DND-41 (cell line): ENCODE results near the gene TEX19.

Source experiments
- ATAC-seq: fragments of 200-7000 bp; cut with Tn5 transposase; 3 replicates; pipeline ENCODE4 v1.9.1; 2021; ENCODE audit warnings: low read depth; ENCODE audit not compliant: insufficient read depth
- DNase-seq: peaks from one replicate; pipeline ENCODE4 v3.0.0-alpha.2; 2020
- H2AFZ ChIP-seq: 2 replicates; pipeline ENCODE4 v1.6.0; 2012; ENCODE audit warnings: low read depth, low read length
- H3K27ac ChIP-seq: 2 replicates; pipeline ENCODE4 v1.5.1; 2012; ENCODE audit warnings: low read length, inconsistent platforms
- H3K27me3 ChIP-seq: fragments of 200-600 bp; sonication (generic); 2 replicates; pipeline ENCODE4 v1.6.0; 2012; ENCODE audit warnings: low read length, mild to moderate bottlenecking, inconsistent platforms; ENCODE audit not compliant: insufficient read depth, poor library complexity
- H3K36me3 ChIP-seq: 2 replicates; pipeline ENCODE4 v1.5.1; 2012; ENCODE audit warnings: low read length, inconsistent platforms; ENCODE audit not compliant: insufficient read depth
- H3K4me1 ChIP-seq: 2 replicates; pipeline ENCODE4 v1.5.1; 2012; ENCODE audit warnings: mild to moderate bottlenecking, low read length; ENCODE audit not compliant: insufficient read depth
- H3K4me2 ChIP-seq: 2 replicates; pipeline ENCODE4 v1.6.0; 2012; ENCODE audit warnings: mild to moderate bottlenecking, moderate library complexity, low read length, inconsistent platforms; ENCODE audit not compliant: insufficient read depth
- H3K4me3 ChIP-seq, 2 experiments: fragments of 200-600 bp in 1 of 2; shearing (Covaris generic) in 1 of 2; 2 replicates each; pipeline ENCODE4 v1.5.1; 2012 to 2016; ENCODE audit warnings: inconsistent platforms in 2 of 2, low read length in 2 of 2, mild to moderate bottlenecking in 2 of 2, low read depth in 1 of 2, moderate library complexity in 1 of 2
- H3K79me2 ChIP-seq: 2 replicates; pipeline ENCODE4 v1.6.0; 2012; ENCODE audit warnings: low read length, inconsistent platforms; ENCODE audit not compliant: insufficient read depth
- H3K9ac ChIP-seq: 2 replicates; pipeline ENCODE4 v1.6.0; 2012; ENCODE audit warnings: low read depth, mild to moderate bottlenecking, inconsistent platforms, low read length, moderate library complexity
- H3K9me3 ChIP-seq: 2 replicates; pipeline ENCODE4 v1.5.1; 2012; ENCODE audit warnings: low read length, moderate library complexity, mild to moderate bottlenecking, inconsistent platforms; ENCODE audit not compliant: insufficient read depth, severe bottlenecking
- H4K20me1 ChIP-seq: 2 replicates; pipeline ENCODE4 v1.6.0; 2012; ENCODE audit warnings: low read length; ENCODE audit not compliant: insufficient read depth
- EZH2 ChIP-seq: IDR thresholded peaks from 3 replicates; pipeline ENCODE4 v1.6.1; 2012; ENCODE audit warnings: borderline replicate concordance, low read depth, mild to moderate bottlenecking, moderate library complexity, low read length, inconsistent platforms; ENCODE audit not compliant: severe bottlenecking
- TF ChIP-seq, protein P1 (sequence below): IDR thresholded peaks from 2 replicates; pipeline ENCODE4 v1.5.1; 2012; ENCODE audit warnings: borderline replicate concordance, low read length, moderate library complexity, mild to moderate bottlenecking; ENCODE audit not compliant: poor library complexity, severe bottlenecking; ENCODE audit errors: extremely low read depth

TEX19 gene, protein sequence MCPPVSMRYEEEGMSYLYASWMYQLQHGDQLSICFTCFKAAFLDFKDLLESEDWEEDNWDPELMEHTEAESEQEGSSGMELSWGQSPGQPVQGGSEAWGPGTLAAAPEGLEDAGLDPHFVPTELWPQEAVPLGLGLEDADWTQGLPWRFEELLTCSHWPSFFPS

DNA sequence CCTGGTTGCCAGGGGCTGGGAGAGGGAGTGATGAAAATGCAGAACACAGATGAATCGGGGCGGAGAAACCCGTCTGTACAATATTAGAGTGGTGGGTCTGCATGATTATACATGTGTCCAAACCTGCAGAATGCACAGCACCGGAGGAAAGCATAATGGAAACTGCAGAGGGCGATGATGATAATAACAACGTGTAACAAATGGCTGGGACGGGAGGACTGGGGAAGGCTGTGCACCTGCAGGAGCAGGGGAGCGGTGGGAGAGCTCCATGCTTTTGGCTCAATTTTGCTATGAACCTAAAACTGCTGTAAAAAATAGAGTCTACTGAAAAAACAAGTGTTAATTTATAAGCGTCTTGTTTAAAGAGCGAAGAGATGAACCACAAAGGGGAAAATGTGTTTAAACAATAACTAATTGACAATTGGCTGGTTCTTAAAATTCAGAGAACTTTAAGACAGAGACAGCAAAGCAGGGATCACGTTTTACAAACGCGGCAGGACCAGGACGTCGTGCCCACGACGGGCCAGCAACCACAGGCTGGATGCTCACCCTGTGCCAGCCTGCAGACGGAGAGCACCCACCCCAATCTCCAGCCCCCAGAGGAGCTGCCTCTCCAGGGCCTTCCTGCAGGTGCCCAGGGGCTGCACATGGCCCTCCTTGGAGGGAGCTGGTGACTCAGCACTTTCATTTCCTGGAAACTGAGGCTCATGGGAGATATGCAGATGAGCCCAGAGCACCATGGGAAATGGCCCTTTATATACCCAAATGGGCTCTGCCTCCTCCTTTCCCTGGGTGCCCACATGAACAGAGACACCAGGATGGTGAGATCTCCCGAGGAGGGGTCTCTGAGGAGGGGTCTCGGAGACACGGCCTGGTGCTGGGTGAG is at the start of gene TEX19:
TSS of gene TEX19 (plus strand) at position 783 of the 886 bp plus-strand sequence. CDS start 2,904 bp downstream, outside the sequence.
- H3K27ac ChIP-seq, result peak within 1 kb of the TSS; percentile 78
- peaks cover 22% of the 10 kb centered on the region for H3K36me3 ChIP-seq
- H2AFZ ChIP-seq, result peak within 1 kb of the TSS; percentile 55
- TF ChIP-seq, protein P1, sequence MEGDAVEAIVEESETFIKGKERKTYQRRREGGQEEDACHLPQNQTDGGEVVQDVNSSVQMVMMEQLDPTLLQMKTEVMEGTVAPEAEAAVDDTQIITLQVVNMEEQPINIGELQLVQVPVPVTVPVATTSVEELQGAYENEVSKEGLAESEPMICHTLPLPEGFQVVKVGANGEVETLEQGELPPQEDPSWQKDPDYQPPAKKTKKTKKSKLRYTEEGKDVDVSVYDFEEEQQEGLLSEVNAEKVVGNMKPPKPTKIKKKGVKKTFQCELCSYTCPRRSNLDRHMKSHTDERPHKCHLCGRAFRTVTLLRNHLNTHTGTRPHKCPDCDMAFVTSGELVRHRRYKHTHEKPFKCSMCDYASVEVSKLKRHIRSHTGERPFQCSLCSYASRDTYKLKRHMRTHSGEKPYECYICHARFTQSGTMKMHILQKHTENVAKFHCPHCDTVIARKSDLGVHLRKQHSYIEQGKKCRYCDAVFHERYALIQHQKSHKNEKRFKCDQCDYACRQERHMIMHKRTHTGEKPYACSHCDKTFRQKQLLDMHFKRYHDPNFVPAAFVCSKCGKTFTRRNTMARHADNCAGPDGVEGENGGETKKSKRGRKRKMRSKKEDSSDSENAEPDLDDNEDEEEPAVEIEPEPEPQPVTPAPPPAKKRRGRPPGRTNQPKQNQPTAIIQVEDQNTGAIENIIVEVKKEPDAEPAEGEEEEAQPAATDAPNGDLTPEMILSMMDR, result peak; percentile 52
- TF ChIP-seq EZH2, result no peak
- H3K4me2 ChIP-seq, result peak within 1 kb of the TSS; percentile 63
- peak within 1 kb of the TSS; percentile 2 to 56; a peak in 3 of 4 replicates for H3K4me3 ChIP-seq
- H3K27me3 ChIP-seq, result no peaks in the 10 kb centered on the region
- DNase-seq (peak; percentile 94), ATAC-seq (peak; percentile 92)
- H4K20me1 ChIP-seq, result peaks cover 20% of the 10 kb centered on the region
- H3K4me1 ChIP-seq, result peaks cover 53% of the 10 kb centered on the region
- peak within 1 kb of the TSS; percentile 55 for H3K9ac ChIP-seq
- H3K79me2 ChIP-seq, result peaks cover 26% of the 10 kb centered on the region
- H3K9me3 ChIP-seq, result no peaks in the 10 kb centered on the region

- Histone ChIP-seq H2AFZ (no peak overlapping the region), H4K20me1 (no peaks in the 10 kb centered on the region), H3K27ac (peak overlapping the region; percentile 47), H3K9me3 (no peaks in the 10 kb centered on the region), H3K27me3 (no peaks in the 10 kb centered on the region), H3K4me1 (peaks cover 33% of the 10 kb centered on the region), H3K79me2 (peaks cover 1% of the 10 kb centered on the region; the same call in 1 of the 2 replicates), H3K4me2 (no peak overlapping the region), H3K4me3 (no peak overlapping the region), H3K36me3 (peaks cover 18% of the 10 kb centered on the region), H3K9ac (no peak overlapping the region)
- DNase-seq, result no peak
- no peak for ATAC-seq
- TF ChIP-seq, protein P1, result no peak
- TF ChIP-seq EZH2, result no peak
Observed at GRCh38 chr17:82309656-82310570, 49.1 kb upstream of the TEX19 start.

DNA sequence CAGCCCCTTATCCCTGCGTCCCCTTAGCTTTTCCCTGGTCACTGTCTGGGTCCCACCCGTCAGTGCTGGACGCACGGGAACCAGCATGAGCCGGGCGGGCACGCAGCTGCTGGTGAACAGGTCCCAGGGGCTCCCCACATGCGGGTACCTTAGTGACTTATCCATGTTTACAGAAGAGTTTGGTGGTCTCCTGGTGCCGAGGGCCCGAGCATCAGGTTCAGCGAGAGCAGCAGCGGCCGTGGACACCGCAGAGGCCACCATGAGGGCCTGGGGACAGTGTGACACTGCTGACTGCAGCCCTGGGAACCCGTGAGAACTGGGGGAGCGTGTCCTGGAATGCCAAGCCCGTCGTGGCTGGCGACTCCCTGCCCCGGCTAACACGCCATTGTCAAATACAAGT is 48.2 kb upstream of the TEX19 start:
- Histone ChIP-seq H4K20me1 (no peaks in the 10 kb centered on the region), H2AFZ (no peak overlapping the region), H3K4me2 (no peak overlapping the region), H3K9me3 (no peaks in the 10 kb centered on the region), H3K4me3 (no peak overlapping the region), H3K9ac (no peak overlapping the region), H3K79me2 (peaks cover 10% of the 10 kb centered on the region), H3K4me1 (peaks cover 33% of the 10 kb centered on the region), H3K27me3 (no peaks in the 10 kb centered on the region), H3K36me3 (peaks cover 27% of the 10 kb centered on the region), H3K27ac (peak overlapping the region; percentile 47; the same call in 1 of the 2 replicates)
- TF ChIP-seq, protein P1, result no peak
- DNase-seq (no peak), ATAC-seq (no peak)
